Peyer's patch (tissue), 4 donors: ENCODE measurements around the gene MBLAC2.

Experiments
- CTCF ChIP-seq, 6 experiments: fragments of 450-650 bp in 4 of 6; fragments of 200-600 bp in 2 of 6; sonication (generic) in 1 of 6; IDR thresholded peaks; one replicate each; pipeline ENCODE4 v1.5.1; 2017 to 2019; ENCODE audit warnings: antibody characterized with exemption in 6 of 6, mild to moderate bottlenecking in 3 of 6, moderate library complexity in 1 of 6
- POLR2A ChIP-seq, 2 donors: fragments of 450-650 bp; IDR thresholded peaks; one replicate each; pipeline ENCODE4 v1.5.1; 2017; ENCODE audit warnings: antibody characterized with exemption in 2 of 2, mild to moderate bottlenecking in 2 of 2, moderate library complexity in 2 of 2

- no peak for TF ChIP-seq CTCF (IDR thresholded peaks at IDR 0.05)
- TF ChIP-seq POLR2A (IDR thresholded peaks at IDR 0.05), result no peak
These were observed 8.6 kb upstream of the MBLAC2 start for GRCh38 chr5:90483206-90483605.
